CD4-positive, alpha-beta T cell treated with Interleukin-15 for 4 hours (primary cell): ENCODE measurements around the gene TMEM258.

Source experiments
- DNase-seq: peaks from one replicate; pipeline ENCODE4 v3.0.0-alpha.2; 2020; ENCODE audit warnings: low spot score

TMEM258 gene

GRCh38 chr11:61775606-61776554 lies 16.5 kb downstream of the TMEM258 start:
- peak; percentile 7 for DNase-seq

- DNase-seq = no peak
Measured at GRCh38 chr11:61775106-61775505, 17.3 kb downstream of the TMEM258 start.

- no peak for DNase-seq
Measured at GRCh38 chr11:61774411-61774810, 18.0 kb downstream of the TMEM258 start.

GRCh38 chr11:61773809-61774208 lies 18.6 kb downstream of the TMEM258 start:
- DNase-seq = no peak

- DNase-seq = no peak
Measured at GRCh38 chr11:61773356-61773755, 19.0 kb downstream of the TMEM258 start.

- no peak for DNase-seq
Measured at GRCh38 chr11:61771985-61772455, 20.4 kb downstream of the TMEM258 start.

GRCh38 chr11:61771195-61771894 lies 21.1 kb downstream of the TMEM258 start:
- no peak for DNase-seq

GRCh38 chr11:61769946-61770683 lies 22.3 kb downstream of the TMEM258 start:
- no peak for DNase-seq

- DNase-seq = no peak
Measured at GRCh38 chr11:61769169-61769920, 23.1 kb downstream of the TMEM258 start.

- no peak for DNase-seq
Measured at GRCh38 chr11:61768376-61769076, 23.9 kb downstream of the TMEM258 start.

GRCh38 chr11:61766353-61766841 lies 26.0 kb downstream of the TMEM258 start:
- no peak for DNase-seq

GRCh38 chr11:61765550-61766253 lies 26.7 kb downstream of the TMEM258 start:
- no peak for DNase-seq

GRCh38 chr11:61764606-61765260 lies 27.7 kb downstream of the TMEM258 start:
- no peak for DNase-seq

GRCh38 chr11:61763930-61764605 lies 28.3 kb downstream of the TMEM258 start:
- no peak for DNase-seq

- DNase-seq = no peak
Measured at GRCh38 chr11:61762798-61763197, 29.6 kb downstream of the TMEM258 start.

- DNase-seq = no peak
Measured at GRCh38 chr11:61762223-61762615, 30.2 kb downstream of the TMEM258 start.

- DNase-seq = no peak
Measured at GRCh38 chr11:61761440-61762222, 30.8 kb downstream of the TMEM258 start.

GRCh38 chr11:61760946-61761345 lies 31.5 kb downstream of the TMEM258 start:
- DNase-seq = no peak
